Activated CD4-positive, alpha-beta T cell treated with anti-CD3 and anti-CD28 coated beads for 4 hours (primary cell): ENCODE data around the gene SHISA8.
A peak's percentile ranks its signal among the peaks of the same experiment; 100 is the strongest.

Experiments used
- DNase-seq, 2 donors: peaks; one replicate each; pipeline ENCODE4 v3.0.0-alpha.2; 2020

Gene SHISA8

GRCh38 chr22:41913842-41914534 lies 886 bp downstream of the SHISA8 start:
- no peak for DNase-seq

GRCh38 chr22:41913040-41913719 lies 1.7 kb downstream of the SHISA8 start:
- no peak for DNase-seq

DNA sequence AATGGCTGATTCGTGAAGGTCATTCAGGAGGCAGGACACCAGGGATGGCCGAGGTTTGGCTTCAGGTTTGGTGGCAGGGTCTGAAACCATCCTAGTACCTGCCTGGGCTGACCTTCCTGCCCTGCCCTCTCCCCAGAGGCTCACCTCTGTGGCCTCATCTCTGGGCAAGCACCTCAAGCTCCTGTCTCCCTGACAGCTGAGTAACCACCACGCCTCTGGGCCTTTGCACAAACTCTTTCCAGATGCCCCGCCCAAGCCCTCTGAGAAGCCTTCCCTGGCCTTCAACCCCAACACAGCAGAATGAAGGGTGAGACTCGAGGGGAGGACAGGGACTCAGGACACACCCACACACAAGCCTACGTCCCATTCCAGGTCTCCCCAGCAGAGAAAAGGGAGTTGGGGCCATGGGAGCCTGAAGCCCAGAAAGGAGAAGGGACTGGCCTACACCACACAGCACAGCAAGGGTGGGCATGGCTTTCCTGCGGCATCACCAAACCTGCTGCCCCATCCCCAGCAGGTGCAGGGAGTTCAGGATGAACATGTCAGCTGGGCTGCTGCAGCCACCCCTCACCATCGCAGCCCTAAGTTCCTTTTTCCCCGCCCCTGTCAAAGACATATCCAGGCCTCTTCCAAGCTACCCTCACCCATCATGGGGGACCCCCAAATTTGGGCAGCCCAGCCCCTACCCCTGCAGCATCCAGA lies 2.4 kb downstream of the SHISA8 start:
- no peak for DNase-seq

- DNase-seq = no peak
Observed at GRCh38 chr22:41911001-41911611, 3.8 kb downstream of the SHISA8 start.

- DNase-seq = peak; percentile 39 to 41
Observed at GRCh38 chr22:41910050-41911000, 4.5 kb downstream of the SHISA8 start.

- DNase-seq = no peak
Observed at GRCh38 chr22:41909310-41910049, 5.4 kb downstream of the SHISA8 start.

GRCh38 chr22:41908411-41909309 lies 6.2 kb downstream of the SHISA8 start:
- DNase-seq = no peak

DNA sequence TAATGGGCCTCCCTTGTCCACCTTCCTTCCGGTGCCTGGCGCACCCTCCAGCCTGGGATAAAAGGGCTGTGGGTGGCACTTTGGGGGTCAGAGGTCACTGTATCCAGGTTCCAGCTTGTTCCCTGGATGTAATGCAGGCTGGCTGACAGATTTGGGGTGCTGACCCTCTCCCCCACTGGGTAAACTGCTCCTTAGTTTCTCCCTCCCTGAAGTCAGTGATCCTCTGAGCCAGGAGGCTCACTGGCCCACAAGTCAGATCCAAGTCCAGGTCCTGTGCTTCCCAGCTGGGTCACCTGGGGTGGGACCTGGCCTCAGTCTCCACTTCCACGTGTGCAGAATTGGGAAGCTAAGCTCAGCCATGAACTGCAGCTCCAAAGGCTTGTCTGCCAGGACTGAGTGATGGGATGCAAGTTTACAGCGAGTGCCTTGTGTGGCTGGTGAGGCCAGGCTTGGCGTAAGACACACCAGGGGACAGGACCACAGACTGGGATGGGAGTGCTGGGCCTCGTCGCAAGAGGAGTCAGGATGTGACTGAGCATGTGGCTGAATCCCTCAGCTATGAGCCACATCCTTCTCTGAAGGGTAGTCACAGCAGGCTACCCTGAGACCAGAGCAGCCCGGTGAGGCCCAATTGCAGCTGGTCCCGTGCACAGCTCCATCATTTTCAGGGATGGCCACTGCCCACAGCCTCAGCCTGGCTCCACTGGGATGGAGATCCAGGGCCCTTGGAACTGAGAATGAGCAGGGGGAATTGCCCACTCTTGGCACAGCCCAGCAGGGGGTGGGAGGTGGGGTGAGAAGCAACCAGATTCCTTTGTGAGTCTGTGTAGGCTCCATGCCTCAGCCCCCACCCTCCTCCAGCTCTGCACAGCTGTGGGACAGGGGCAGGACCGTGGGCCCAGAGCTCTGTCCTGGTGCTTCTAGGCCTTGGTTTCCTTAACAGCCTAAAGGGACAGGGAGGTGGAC lies 7.2 kb downstream of the SHISA8 start:
- no peak for DNase-seq

DNA sequence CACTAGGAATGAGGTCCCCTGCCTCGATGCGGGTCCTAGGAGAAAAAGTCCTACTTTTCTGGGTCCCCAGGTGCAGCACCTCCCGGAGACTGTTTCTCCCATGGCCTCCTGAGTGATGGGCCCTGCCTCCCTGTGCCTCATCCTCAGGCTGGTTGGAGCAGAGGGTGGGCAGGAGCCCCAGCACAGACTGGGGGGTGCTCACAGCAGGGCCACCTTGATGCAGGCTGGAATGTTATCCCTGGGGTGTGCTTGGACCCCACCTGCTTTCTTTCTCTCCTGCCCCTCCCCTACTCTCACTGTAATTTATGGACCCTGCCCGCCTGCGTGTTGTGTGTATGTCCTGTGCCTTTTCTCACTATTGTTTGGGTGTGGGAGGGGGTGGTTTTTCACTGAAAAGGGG lies 8.1 kb downstream of the SHISA8 start:
- DNase-seq = no peak

DNA sequence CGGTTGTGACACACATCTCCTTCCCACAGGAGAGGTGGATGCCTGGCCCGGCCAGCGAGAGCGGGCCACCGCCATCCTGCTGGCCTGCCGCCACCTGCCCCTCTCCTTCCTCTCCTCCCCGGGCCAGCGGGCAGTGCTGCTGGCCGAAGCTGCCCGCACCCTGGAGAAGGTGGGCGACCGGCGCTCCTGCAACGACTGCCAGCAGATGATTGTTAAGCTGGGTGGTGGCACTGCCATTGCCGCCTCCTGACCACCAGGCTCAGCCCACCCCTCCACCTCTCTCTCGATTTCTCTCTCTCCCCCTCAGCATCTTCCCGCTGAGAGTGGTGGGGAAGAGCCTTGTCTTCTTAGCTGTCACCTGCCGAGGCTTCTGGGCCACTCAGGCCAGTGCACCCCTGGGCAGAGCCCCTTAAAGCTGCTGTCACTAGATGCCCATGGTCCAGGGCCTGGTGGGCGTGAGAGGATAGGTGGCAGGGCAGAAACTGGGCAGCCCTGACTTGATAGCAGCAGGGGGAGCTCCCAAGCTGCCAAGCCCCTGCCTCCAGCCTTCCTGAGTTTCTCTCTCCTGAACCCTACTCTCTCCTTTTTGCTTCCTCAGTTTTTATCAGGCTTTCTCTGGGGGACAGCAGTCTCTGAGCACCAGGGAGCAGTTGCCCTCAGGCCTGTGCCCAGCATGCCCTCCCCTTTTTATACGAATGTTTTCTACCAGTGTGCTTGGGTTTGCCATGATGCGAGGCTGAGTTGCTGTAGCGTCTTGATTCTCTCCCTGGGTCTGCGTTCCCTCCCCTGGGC lies 9.3 kb downstream of the SHISA8 start:
- DNase-seq = no peak

GRCh38 chr22:41904450-41905410 lies 10.1 kb downstream of the SHISA8 start:
- DNase-seq = no peak

DNA sequence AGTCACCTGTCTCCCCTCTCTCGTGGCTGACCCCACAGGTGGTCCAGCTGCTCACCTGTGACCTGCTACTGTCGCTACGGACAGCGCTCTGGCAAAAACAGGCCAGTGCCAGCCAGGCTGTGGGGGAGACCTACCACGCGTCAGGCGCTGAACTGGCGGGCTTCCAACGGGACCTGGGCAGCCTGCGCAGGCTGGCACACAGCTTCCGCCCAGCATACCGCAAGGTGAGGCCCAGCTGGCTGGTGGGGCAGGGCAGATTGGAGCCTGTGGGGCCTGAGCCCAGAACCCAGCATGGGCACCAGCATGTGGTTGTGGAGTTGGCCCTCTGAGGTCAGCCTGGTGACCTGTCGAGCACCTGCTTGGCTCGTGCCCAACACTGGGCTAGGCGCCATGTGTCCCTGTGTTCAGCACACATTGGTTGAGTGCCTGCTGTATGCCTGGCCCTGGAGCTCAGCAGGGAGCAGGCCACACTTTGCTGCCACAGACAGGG lies 11.9 kb downstream of the SHISA8 start:
- no peak for DNase-seq

DNA sequence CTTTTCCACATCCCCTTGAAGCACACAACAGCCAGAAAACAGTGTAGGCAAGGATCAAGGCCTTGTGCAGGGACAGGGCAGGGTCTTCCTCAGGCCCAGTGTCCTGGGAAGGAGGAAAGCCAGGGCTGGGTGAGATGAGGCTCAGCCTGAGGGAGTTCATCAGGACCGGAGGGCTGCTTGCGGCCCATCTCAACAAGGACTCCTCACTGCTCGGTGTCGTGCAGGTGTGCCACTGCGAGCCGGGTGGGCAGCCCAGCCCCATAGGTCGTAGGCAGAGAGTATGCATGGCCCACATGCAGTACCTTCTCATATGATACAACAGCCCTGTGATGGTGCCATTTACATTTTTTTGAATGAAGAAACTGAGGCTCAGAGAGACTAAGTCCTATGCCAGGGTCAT lies 12.9 kb downstream of the SHISA8 start:
- no peak for DNase-seq

- DNase-seq = no peak
Observed at GRCh38 chr22:41900652-41901312, 14.1 kb downstream of the SHISA8 start.

GRCh38 chr22:41899992-41900651 lies 14.8 kb downstream of the SHISA8 start:
- DNase-seq = no peak

DNA sequence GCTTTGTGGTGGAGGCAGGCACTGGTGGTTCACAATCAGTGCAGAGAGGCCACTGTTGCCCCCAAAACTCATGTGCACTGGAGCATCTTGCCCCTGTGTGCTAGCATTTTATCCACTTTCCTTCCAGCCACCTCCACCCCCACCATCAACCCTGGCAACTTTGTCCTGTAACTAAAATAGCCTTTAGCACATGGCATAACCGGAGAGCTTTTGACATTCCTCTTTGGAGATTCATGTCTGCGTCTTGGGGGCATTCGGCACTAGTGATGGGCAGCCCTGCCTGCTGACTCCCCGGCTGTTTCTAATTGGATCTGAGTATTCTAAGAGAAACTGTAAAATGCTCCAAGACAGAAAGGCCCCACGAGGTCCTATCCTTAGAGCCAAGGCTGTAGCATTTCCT lies 15.8 kb downstream of the SHISA8 start:
- DNase-seq = no peak
